ENCODE measurements around the gene OXSR1. TPM values are rescaled to one million over a fixed set of nuclear protein-coding genes. Genes with fewer than 3 reads are reported as not detected.

Gene OXSR1
- total RNA-seq, 4 donors from 2014 or later: 25.4 to 37.4 (median 29.5) TPM

GRCh38 chr3:38143511-38143910 lies 21.8 kb upstream of the OXSR1 start:
- Histone ChIP-seq H3K9me3 (peaks cover 6% of the 10 kb centered on the region), H3K36me3 (peaks cover 26% of the 10 kb centered on the region), H3K4me1 (peaks cover 23% of the 10 kb centered on the region), H3K27ac (no peak overlapping the region), H3K27me3 (no peaks in the 10 kb centered on the region), H3K4me3 (no peak overlapping the region)
- DNase-seq (ENCODE audit: low spot score in 2 of 2): peak in 1 of 2 donors; percentile 53
- 75% methylated on average over 3 of the region's 3 CpGs for WGBS
- TF ChIP-seq POLR2AphosphoS5 (IDR thresholded peaks at IDR 0.05) (no peak), CTCF (IDR thresholded peaks at IDR 0.05) (no peak), POLR2A (IDR thresholded peaks at IDR 0.05) (no peak), EP300 (IDR thresholded peaks at IDR 0.05) (no peak)

- Histone ChIP-seq H3K4me3 (no peak overlapping the region), H3K4me1 (peaks cover 3% of the 10 kb centered on the region), H3K9me3 (peaks cover 6% of the 10 kb centered on the region), H3K27me3 (no peaks in the 10 kb centered on the region), H3K36me3 (peaks cover 13% of the 10 kb centered on the region), H3K27ac (no peak overlapping the region)
- DNase-seq (ENCODE audit: low spot score in 2 of 2): no peak
- 89% methylated on average over 2 of the region's 2 CpGs for WGBS
- TF ChIP-seq CTCF (IDR thresholded peaks at IDR 0.05): no peak
Measured at GRCh38 chr3:38146504-38146903, 18.8 kb upstream of the OXSR1 start.

- H3K4me3 ChIP-seq: no peak overlapping the region
- no peak for TF ChIP-seq POLR2AphosphoS5 (IDR thresholded peaks at IDR 0.05)
- no peak for TF ChIP-seq CTCF (IDR thresholded peaks at IDR 0.05)
- no peak for TF ChIP-seq POLR2A (IDR thresholded peaks at IDR 0.05)
- TF ChIP-seq EP300 (IDR thresholded peaks at IDR 0.05): no peak
- 83% methylated on average over 3 of the region's 3 CpGs for WGBS
- H3K9me3 ChIP-seq: peaks cover 6% of the 10 kb centered on the region
- no peaks in the 10 kb centered on the region for H3K27me3 ChIP-seq
- peaks cover 4% of the 10 kb centered on the region for H3K4me1 ChIP-seq
- H3K36me3 ChIP-seq: peaks cover 4% of the 10 kb centered on the region
- H3K27ac ChIP-seq: no peak overlapping the region
- no peak for DNase-seq (ENCODE audit: low spot score in 2 of 2)
Measured at GRCh38 chr3:38147421-38147820, 17.9 kb upstream of the OXSR1 start.

- no peak overlapping the region for H3K27ac ChIP-seq
- WGBS: 78% methylated on average over 5 of the region's 5 CpGs
Measured at GRCh38 chr3:38148311-38148882, 16.9 kb upstream of the OXSR1 start.

GRCh38 chr3:38149708-38150107 lies 15.6 kb upstream of the OXSR1 start:
- WGBS: 81% methylated on average over 3 of the region's 3 CpGs
- no peaks in the 10 kb centered on the region for H3K36me3 ChIP-seq
- H3K4me1 ChIP-seq: peaks cover 26% of the 10 kb centered on the region
- peaks cover 6% of the 10 kb centered on the region for H3K9me3 ChIP-seq
- H3K27me3 ChIP-seq: no peaks in the 10 kb centered on the region
- TF ChIP-seq CTCF (IDR thresholded peaks at IDR 0.05): no peak
- no peak for TF ChIP-seq POLR2A (IDR thresholded peaks at IDR 0.05)
- no peak for DNase-seq (ENCODE audit: low spot score in 2 of 2)
- H3K4me3 ChIP-seq: no peak overlapping the region
- peak overlapping the region; percentile 49 for H3K27ac ChIP-seq

More at GRCh38 chr3:38148311-38148882, 16.9 kb upstream of the OXSR1 start:
- DNase-seq (ENCODE audit: low spot score in 2 of 2): no peak
- Histone ChIP-seq H3K4me3 (no peak overlapping the region), H3K36me3 (no peaks in the 10 kb centered on the region), H3K9me3 (peaks cover 6% of the 10 kb centered on the region), H3K27me3 (no peaks in the 10 kb centered on the region), H3K4me1 (peaks cover 13% of the 10 kb centered on the region)
- no peak for TF ChIP-seq POLR2A (IDR thresholded peaks at IDR 0.05)
- TF ChIP-seq EP300 (IDR thresholded peaks at IDR 0.05): no peak
- no peak for TF ChIP-seq POLR2AphosphoS5 (IDR thresholded peaks at IDR 0.05)
- no peak for TF ChIP-seq CTCF (IDR thresholded peaks at IDR 0.05)
